ENCODE measurements around the gene DNAH7. TPM values are rescaled to one million over a fixed set of nuclear protein-coding genes. Genes with fewer than 3 reads are reported as not detected.

Gene DNAH7
- total RNA-seq, 4 donors from 2014 or later, result 0.05 to 0.07 (median 0.05) TPM; not detected in 1

DNA sequence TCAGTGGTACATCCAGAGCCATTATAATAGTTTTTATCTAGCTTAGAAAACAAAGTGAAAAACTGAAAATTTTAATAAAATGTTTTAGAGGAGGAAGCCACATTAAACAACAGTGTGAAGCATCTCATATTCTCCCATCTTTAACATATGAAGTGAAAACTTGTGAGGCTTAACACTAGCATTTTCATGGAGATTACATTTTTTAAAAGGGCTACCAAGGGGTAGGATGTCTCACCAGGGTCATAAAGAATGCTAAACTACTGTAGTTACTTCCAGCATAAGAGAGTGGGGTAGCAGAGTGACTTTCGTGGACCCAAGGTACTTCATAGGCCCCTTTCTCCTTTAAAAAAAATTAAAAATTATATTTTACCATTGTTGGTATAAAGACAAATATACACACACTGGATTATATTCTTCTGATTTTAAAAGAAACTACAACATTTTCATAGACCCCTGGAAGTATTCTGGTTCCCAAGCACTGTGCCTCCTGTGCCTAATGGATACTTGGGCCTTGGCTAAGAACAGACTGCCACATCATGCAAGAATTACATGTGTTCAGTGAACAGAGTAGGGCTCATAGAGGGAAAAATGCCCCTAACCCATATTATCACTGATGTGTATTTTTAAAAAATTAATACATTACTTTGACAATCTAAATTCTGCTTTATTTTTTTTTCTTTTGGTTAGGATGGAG, 263.2 kb downstream of the DNAH7 start:
- no peak for ATAC-seq
- intact Hi-C loops (cut with DNase I; ENCODE audit: low total_unique reads) (no loop called here), in situ Hi-C loops (cut with MboI; ENCODE audit: low sequenced_read_pairs in 4 of 4) (no loop called here)

DNA sequence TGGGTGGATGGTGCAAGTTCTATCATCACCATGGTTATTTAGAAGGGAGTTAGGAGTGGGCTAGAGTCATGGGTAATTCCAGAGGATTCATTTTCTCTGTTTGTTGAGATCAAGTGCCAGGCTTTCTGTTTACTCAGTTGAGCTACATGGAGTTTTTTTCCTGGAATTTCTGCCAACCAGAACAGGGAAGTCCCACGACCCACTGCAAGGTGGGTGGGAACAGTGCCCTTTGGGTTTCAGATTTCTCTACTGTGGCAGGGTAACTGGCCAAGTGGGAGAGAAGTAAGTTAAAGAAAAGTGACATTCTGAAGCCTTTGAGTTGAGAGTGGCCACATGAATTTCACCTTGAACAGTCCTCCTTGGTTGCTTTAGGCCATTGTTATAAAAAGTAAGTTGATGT, 272.8 kb downstream of the DNAH7 start:
- no peak for DNase-seq
- H3K36me3 ChIP-seq, result no peaks in the 10 kb centered on the region
- no peak overlapping the region for H3K27ac ChIP-seq
- H3K9me3 ChIP-seq, result no peaks in the 10 kb centered on the region
- ATAC-seq, result no peak
- intact Hi-C loops (cut with DNase I; ENCODE audit: low total_unique reads) (no loop called here), in situ Hi-C loops (cut with MboI; ENCODE audit: low sequenced_read_pairs in 4 of 4) (no loop called here)
- no peak overlapping the region for H3K4me3 ChIP-seq
- TF ChIP-seq, protein P1, sequence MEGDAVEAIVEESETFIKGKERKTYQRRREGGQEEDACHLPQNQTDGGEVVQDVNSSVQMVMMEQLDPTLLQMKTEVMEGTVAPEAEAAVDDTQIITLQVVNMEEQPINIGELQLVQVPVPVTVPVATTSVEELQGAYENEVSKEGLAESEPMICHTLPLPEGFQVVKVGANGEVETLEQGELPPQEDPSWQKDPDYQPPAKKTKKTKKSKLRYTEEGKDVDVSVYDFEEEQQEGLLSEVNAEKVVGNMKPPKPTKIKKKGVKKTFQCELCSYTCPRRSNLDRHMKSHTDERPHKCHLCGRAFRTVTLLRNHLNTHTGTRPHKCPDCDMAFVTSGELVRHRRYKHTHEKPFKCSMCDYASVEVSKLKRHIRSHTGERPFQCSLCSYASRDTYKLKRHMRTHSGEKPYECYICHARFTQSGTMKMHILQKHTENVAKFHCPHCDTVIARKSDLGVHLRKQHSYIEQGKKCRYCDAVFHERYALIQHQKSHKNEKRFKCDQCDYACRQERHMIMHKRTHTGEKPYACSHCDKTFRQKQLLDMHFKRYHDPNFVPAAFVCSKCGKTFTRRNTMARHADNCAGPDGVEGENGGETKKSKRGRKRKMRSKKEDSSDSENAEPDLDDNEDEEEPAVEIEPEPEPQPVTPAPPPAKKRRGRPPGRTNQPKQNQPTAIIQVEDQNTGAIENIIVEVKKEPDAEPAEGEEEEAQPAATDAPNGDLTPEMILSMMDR (IDR thresholded peaks at IDR 0.05 in 4 of 5, conservative IDR thresholded peaks at IDR 0.05 in 1 of 5), result no peak
- TF ChIP-seq POLR2A (IDR thresholded peaks at IDR 0.05), result no peak
- H3K27me3 ChIP-seq, result no peaks in the 10 kb centered on the region
- H3K4me1 ChIP-seq, result no peaks in the 10 kb centered on the region

More for the DNA sequence above, 263.2 kb downstream of the DNAH7 start:
- Histone ChIP-seq H3K27me3 (no peaks in the 10 kb centered on the region), H3K9me3 (no peaks in the 10 kb centered on the region), H3K4me3 (no peak overlapping the region), H3K36me3 (no peaks in the 10 kb centered on the region), H3K27ac (no peak overlapping the region), H3K4me1 (no peaks in the 10 kb centered on the region)
- TF ChIP-seq, protein P1 (IDR thresholded peaks at IDR 0.05 in 4 of 5, conservative IDR thresholded peaks at IDR 0.05 in 1 of 5), result no peak
- TF ChIP-seq POLR2A (IDR thresholded peaks at IDR 0.05), result no peak
- DNase-seq, result no peak

DNA sequence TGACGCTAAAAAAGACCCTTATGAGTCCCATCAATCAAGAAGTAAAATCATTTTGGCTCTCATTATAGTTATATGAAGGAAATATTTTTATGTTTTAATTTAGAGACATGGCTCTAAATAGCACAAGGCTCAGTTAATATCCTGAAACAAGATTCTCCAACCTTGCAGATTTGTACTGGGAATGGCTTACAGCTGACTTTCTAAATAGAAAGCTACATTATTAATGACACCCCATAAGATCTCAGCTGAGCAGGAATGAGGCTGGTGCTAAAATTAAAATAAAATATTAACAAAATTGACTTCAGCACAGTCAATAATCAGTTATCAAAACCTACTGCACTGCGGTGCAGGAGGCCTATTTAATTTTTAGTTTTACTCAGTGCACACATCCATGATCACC, 274.8 kb downstream of the DNAH7 start:
- DNase-seq (no peak), ATAC-seq (no peak)
- TF ChIP-seq, protein P1 (IDR thresholded peaks at IDR 0.05 in 4 of 5, conservative IDR thresholded peaks at IDR 0.05 in 1 of 5), result no peak
- no peak for TF ChIP-seq POLR2A (IDR thresholded peaks at IDR 0.05)
- intact Hi-C loops (cut with DNase I; ENCODE audit: low total_unique reads) (no loop called here), in situ Hi-C loops (cut with MboI; ENCODE audit: low sequenced_read_pairs in 4 of 4) (no loop called here)
- H3K4me3 ChIP-seq, result no peak overlapping the region
- H3K27ac ChIP-seq, result no peak overlapping the region
- no peaks in the 10 kb centered on the region for H3K9me3 ChIP-seq
- H3K27me3 ChIP-seq, result no peaks in the 10 kb centered on the region
- H3K36me3 ChIP-seq, result no peaks in the 10 kb centered on the region
- H3K4me1 ChIP-seq, result no peaks in the 10 kb centered on the region

DNA sequence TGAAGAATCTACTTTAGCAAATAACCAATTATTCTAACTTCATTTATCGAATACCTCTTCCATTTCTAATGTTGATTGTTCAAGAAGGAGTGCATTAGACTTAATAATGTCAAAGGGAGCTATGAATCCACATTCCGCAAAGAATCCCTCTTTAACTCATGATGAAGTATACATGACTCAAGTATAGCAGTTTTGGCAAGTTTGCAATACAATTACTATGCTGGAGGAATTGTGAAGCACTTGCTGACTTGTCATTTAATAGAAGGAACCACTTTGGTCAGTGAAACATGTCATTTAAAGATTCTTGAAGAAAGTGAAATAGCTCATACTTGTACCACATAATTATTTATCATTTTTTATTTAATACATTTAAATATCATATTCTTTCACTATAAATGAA, 286.5 kb downstream of the DNAH7 start:
- H3K9me3 ChIP-seq, result no peaks in the 10 kb centered on the region
- H3K27ac ChIP-seq, result no peak overlapping the region
- no peaks in the 10 kb centered on the region for H3K27me3 ChIP-seq
- DNase-seq (no peak), ATAC-seq (no peak)
- TF ChIP-seq, protein P1 (IDR thresholded peaks at IDR 0.05 in 4 of 5, conservative IDR thresholded peaks at IDR 0.05 in 1 of 5), result no peak
- no peak for TF ChIP-seq POLR2A (IDR thresholded peaks at IDR 0.05)
- H3K4me1 ChIP-seq, result no peaks in the 10 kb centered on the region
- no peak overlapping the region for H3K4me3 ChIP-seq
- intact Hi-C loops (cut with DNase I; ENCODE audit: low total_unique reads), result no loop called here
- in situ Hi-C loops (cut with MboI; ENCODE audit: low sequenced_read_pairs in 4 of 4), result no loop called here
- no peaks in the 10 kb centered on the region for H3K36me3 ChIP-seq

DNA sequence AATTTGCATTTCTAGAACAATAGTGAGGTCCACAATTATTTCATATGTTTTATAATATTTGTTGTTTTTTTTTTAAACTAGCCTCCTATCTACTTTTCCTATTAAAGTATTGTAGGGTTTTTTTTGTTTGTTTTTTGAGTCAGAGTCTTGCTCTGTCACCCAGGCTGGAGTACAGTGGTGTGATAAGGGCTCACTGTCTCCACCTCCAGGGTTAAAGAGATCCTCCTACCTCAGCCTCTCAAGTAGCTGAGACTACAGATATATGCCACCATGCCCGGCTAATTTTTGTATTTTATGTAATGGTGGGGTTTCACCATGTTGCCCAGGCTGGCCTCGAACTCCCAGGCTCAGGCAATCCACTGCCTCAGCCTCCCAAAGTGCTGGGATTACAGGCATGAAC, 289.1 kb downstream of the DNAH7 start:
- TF ChIP-seq, protein P1 (IDR thresholded peaks at IDR 0.05 in 4 of 5, conservative IDR thresholded peaks at IDR 0.05 in 1 of 5), result no peak
- TF ChIP-seq POLR2A (IDR thresholded peaks at IDR 0.05), result no peak
- Histone ChIP-seq H3K9me3 (no peaks in the 10 kb centered on the region), H3K27me3 (no peaks in the 10 kb centered on the region), H3K4me1 (no peaks in the 10 kb centered on the region), H3K27ac (no peak overlapping the region), H3K36me3 (no peaks in the 10 kb centered on the region), H3K4me3 (no peak overlapping the region)
- intact Hi-C loops (cut with DNase I; ENCODE audit: low total_unique reads), result no loop called here
- DNase-seq, result no peak
- in situ Hi-C loops (cut with MboI; ENCODE audit: low sequenced_read_pairs in 4 of 4), result no loop called here
- no peak for ATAC-seq

Data from gastrocnemius medialis (tissue), 4 donors.